ENCODE results near the gene ZNF418. TPM values are rescaled to one million over a fixed set of nuclear protein-coding genes. Genes with fewer than 3 reads are reported as not detected.

Gene ZNF418
- total RNA-seq = 10 to 100 TPM; 11.6 to 21.2 (median 16.3) TPM

- TF ChIP-seq EP300 (IDR thresholded peaks at IDR 0.05) (no peak), POLR2AphosphoS5 (IDR thresholded peaks at IDR 0.05) (peak in 1 of 2 donors; percentile 74)
- H3K9me3 ChIP-seq = peaks cover 0 to 71% (median 36%) of the 10 kb centered on the region in 4 donors
- no peaks in the 10 kb centered on the region for H3K27me3 ChIP-seq
- H3K27ac ChIP-seq (replicated peaks in 1 of 4) = peak within 1 kb of the TSS; percentile 75 to 88 (median 84)
- peak within 1 kb of the TSS; percentile 70 to 83 (median 74) for H3K4me3 ChIP-seq
- 8% methylated on average over 46 of the region's 54 CpGs for WGBS
- peaks cover 4 to 18% (median 13%) of the 10 kb centered on the region in 4 donors for H3K4me1 ChIP-seq
- peaks cover 0 to 53% (median 11%) of the 10 kb centered on the region in 4 donors for H3K36me3 ChIP-seq
- DNase-seq (ENCODE audit: extremely low spot score) = no peak
- intact Hi-C loops (cut with DNase I) = loop anchor here (5.0 kb wide), 1 partner anchor 67 kb away; the partner anchor contains the start of gene ZNF606
These were observed at the start of gene ZNF418 for GRCh38 chr19:57934820-57935665. TSS of gene ZNF418 (minus strand) at chr19:57935402. CDS start at chr19:57933822, 1,580 bp downstream.

DNA sequence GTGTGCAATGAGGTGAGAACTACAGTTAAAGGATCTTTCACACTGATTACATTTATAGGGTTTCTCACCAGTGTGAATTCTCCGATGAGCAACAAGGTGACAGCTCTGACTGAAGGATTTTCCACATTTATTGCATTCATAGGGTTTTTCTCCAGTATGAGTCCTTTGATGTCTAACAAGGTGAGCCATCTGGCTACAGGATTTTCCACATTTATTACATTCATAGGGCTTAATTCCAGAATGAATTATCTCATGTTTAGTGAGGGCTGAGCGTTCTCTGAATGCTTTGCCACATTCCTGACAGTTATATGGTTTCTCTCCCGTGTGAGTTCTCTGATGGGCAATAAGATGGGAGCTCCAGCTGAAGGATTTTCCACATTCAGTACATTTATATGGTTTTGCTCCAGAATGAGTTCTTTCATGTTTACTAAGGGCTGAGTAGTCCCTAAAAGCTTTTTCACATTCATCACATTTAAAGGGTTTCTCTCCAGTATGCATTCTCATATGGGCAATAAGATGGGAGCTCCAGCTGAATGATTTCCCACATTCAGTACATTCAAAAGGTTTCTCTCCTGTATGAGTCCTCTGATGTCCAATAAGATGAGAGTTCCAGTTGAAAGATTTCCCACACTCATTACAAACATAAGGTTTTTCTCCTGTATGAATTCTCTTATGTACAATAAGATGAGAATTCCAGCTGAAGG, 43.5 kb upstream of the ZNF418 start:
- Histone ChIP-seq H3K9me3 (peaks cover 59 to 100% (median 100%) of the 10 kb centered on the region in 4 donors), H3K27me3 (no peaks in the 10 kb centered on the region), H3K36me3 (peaks cover 64 to 100% (median 85%) of the 10 kb centered on the region in 4 donors), H3K4me3 (no peak overlapping the region), H3K4me1 (no peaks in the 10 kb centered on the region), H3K27ac (replicated peaks in 1 of 4) (no peak overlapping the region)
- DNase-seq (ENCODE audit: extremely low spot score) = no peak
- intact Hi-C loops (cut with DNase I) = no loop called here
- 96% methylated on average over 3 of the region's 3 CpGs for WGBS
- no peak for TF ChIP-seq POLR2AphosphoS5 (IDR thresholded peaks at IDR 0.05)
- TF ChIP-seq, protein P1, sequence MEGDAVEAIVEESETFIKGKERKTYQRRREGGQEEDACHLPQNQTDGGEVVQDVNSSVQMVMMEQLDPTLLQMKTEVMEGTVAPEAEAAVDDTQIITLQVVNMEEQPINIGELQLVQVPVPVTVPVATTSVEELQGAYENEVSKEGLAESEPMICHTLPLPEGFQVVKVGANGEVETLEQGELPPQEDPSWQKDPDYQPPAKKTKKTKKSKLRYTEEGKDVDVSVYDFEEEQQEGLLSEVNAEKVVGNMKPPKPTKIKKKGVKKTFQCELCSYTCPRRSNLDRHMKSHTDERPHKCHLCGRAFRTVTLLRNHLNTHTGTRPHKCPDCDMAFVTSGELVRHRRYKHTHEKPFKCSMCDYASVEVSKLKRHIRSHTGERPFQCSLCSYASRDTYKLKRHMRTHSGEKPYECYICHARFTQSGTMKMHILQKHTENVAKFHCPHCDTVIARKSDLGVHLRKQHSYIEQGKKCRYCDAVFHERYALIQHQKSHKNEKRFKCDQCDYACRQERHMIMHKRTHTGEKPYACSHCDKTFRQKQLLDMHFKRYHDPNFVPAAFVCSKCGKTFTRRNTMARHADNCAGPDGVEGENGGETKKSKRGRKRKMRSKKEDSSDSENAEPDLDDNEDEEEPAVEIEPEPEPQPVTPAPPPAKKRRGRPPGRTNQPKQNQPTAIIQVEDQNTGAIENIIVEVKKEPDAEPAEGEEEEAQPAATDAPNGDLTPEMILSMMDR (IDR thresholded peaks at IDR 0.05) = no peak
- TF ChIP-seq EP300 (IDR thresholded peaks at IDR 0.05) = no peak
- TF ChIP-seq POLR2A (IDR thresholded peaks at IDR 0.05; ENCODE audit: low read depth) = no peak

- Histone ChIP-seq H3K27me3 (no peaks in the 10 kb centered on the region), H3K27ac (replicated peaks in 1 of 4) (no peak within 1 kb of the TSS), H3K9me3 (peaks cover 29 to 99% (median 97%) of the 10 kb centered on the region in 4 donors), H3K4me3 (no peak within 1 kb of the TSS), H3K4me1 (no peaks in the 10 kb centered on the region), H3K36me3 (peaks cover 30 to 76% (median 55%) of the 10 kb centered on the region in 4 donors)
- TF ChIP-seq, protein P1 (IDR thresholded peaks at IDR 0.05) = no peak
- TF ChIP-seq POLR2AphosphoS5 (IDR thresholded peaks at IDR 0.05) = no peak
- TF ChIP-seq EP300 (IDR thresholded peaks at IDR 0.05) = no peak
- no peak for TF ChIP-seq POLR2A (IDR thresholded peaks at IDR 0.05; ENCODE audit: low read depth)
- intact Hi-C loops (cut with DNase I) = no loop called here
- no peak for DNase-seq (ENCODE audit: extremely low spot score)
- WGBS = 93% methylated on average over 4 of the region's 4 CpGs
These were observed 39.2 kb upstream of the ZNF418 start, which contains the start of gene C19orf18 for GRCh38 chr19:57974434-57974833. TSS of gene C19orf18 (minus strand) at chr19:57974534. CDS start at chr19:57974432, 102 bp downstream.

GRCh38 chr19:57964761-57965160, 29.6 kb upstream of the ZNF418 start:
- Histone ChIP-seq H3K36me3 (peaks cover 0 to 53% (median 12%) of the 10 kb centered on the region in 4 donors), H3K27ac (replicated peaks in 1 of 4) (no peak overlapping the region), H3K27me3 (no peaks in the 10 kb centered on the region), H3K4me3 (no peak overlapping the region), H3K4me1 (no peaks in the 10 kb centered on the region), H3K9me3 (peaks cover 0 to 97% (median 89%) of the 10 kb centered on the region in 4 donors)
- 89% methylated on average over 8 of the region's 8 CpGs for WGBS
- intact Hi-C loops (cut with DNase I) = no loop called here
- TF ChIP-seq POLR2A (IDR thresholded peaks at IDR 0.05; ENCODE audit: low read depth) (no peak), POLR2AphosphoS5 (IDR thresholded peaks at IDR 0.05) (no peak), EP300 (IDR thresholded peaks at IDR 0.05) (no peak)
- TF ChIP-seq, protein P1 (IDR thresholded peaks at IDR 0.05) = no peak
- DNase-seq (ENCODE audit: extremely low spot score) = no peak

- WGBS = 75% methylated on average over 1 of the region's 1 CpG
- Histone ChIP-seq H3K9me3 (peaks cover 0 to 92% (median 81%) of the 10 kb centered on the region in 4 donors), H3K4me1 (no peaks in the 10 kb centered on the region), H3K36me3 (peaks cover 0 to 39% (median 10%) of the 10 kb centered on the region in 4 donors), H3K27me3 (no peaks in the 10 kb centered on the region), H3K27ac (replicated peaks in 1 of 4) (no peak overlapping the region), H3K4me3 (no peak overlapping the region)
- intact Hi-C loops (cut with DNase I) = no loop called here
- no peak for TF ChIP-seq EP300 (IDR thresholded peaks at IDR 0.05)
- TF ChIP-seq POLR2A (IDR thresholded peaks at IDR 0.05; ENCODE audit: low read depth) = no peak
- TF ChIP-seq POLR2AphosphoS5 (IDR thresholded peaks at IDR 0.05) = no peak
- TF ChIP-seq, protein P1 (IDR thresholded peaks at IDR 0.05) = no peak
- DNase-seq (ENCODE audit: extremely low spot score) = no peak
These were observed 26.6 kb upstream of the ZNF418 start for GRCh38 chr19:57961785-57962184.

Measured in esophagus muscularis mucosa (tissue), 4 donors.